Prostate gland (tissue), 2 donors: ENCODE measurements around the gene ATP2C2.

Experiments
- CTCF ChIP-seq, 4 experiments: fragments of 200-600 bp in 2 of 4; fragments of 450-650 bp in 2 of 4; sonication (generic) in 2 of 4; IDR thresholded peaks; 1 replicate in 3 of 4; 2 replicates in 1 of 4; pipeline ENCODE4 v1.5.1; 2016 to 2019; ENCODE audit warnings: antibody characterized with exemption in 4 of 4, mild to moderate bottlenecking in 2 of 4, moderate library complexity in 2 of 4
- POLR2A ChIP-seq: fragments of 450-650 bp; IDR thresholded peaks from one replicate; pipeline ENCODE4 v1.6.1; 2016; ENCODE audit warnings: antibody characterized with exemption, mild to moderate bottlenecking
- POLR2AphosphoS5 ChIP-seq: sonication (generic); formaldehyde crosslinking; IDR thresholded peaks from one replicate; pipeline ENCODE4 v1.6.1; 2017; ENCODE audit warnings: antibody characterized with exemption

GRCh38 chr16:84484579-84485254, 116.4 kb downstream of the ATP2C2 start:
- peak; percentile 64 to 95 (median 82) for TF ChIP-seq CTCF (IDR thresholded peaks at IDR 0.05)
- no peak for TF ChIP-seq POLR2A
- TF ChIP-seq POLR2AphosphoS5 = peak; percentile 49
